Liver (tissue), 9 donors: ENCODE data around the gene ALX3. TPM values are rescaled to one million over a fixed set of nuclear protein-coding genes. Genes with fewer than 3 reads are reported as not detected.

Experiments used
- DNase-seq: peaks from one replicate; pipeline ENCODE4 v3.0.0-alpha.2; 2017; ENCODE audit warnings: low spot score
- H3K27ac ChIP-seq, 2 donors: one replicate each; pipeline ENCODE4 v1.7.0; 2013; ENCODE audit warnings: inconsistent platforms in 2 of 2, low read length in 2 of 2, control low read depth in 1 of 2, low read depth in 1 of 2, mild to moderate bottlenecking in 1 of 2
- H3K27me3 ChIP-seq, 4 donors: one replicate each; pipeline versions ENCODE4 v1.6.1 to v1.7.0; 2013; ENCODE audit warnings: low read length in 3 of 4, inconsistent platforms in 1 of 4, mild to moderate bottlenecking in 1 of 4, moderate library complexity in 1 of 4; ENCODE audit not compliant: control insufficient read depth in 4 of 4, insufficient read depth in 4 of 4
- H3K36me3 ChIP-seq, 4 donors: one replicate each; pipeline versions ENCODE4 v1.6.1 to v1.7.0; 2013; ENCODE audit warnings: low read length in 3 of 4, mild to moderate bottlenecking in 3 of 4, low read depth in 1 of 4, moderate library complexity in 1 of 4; ENCODE audit not compliant: control insufficient read depth in 4 of 4, insufficient read depth in 3 of 4
- H3K4me1 ChIP-seq, 4 donors: one replicate each; pipeline versions ENCODE4 v1.6.1 to v1.7.0; 2013; ENCODE audit warnings: low read length in 3 of 4, mild to moderate bottlenecking in 3 of 4, moderate library complexity in 1 of 4; ENCODE audit not compliant: control insufficient read depth in 4 of 4, insufficient read depth in 4 of 4
- H3K4me3 ChIP-seq, 3 donors: one replicate each; pipeline versions ENCODE4 v1.6.1 to v1.7.0; 2013; ENCODE audit warnings: low read length in 3 of 3, control low read depth in 1 of 3, low read depth in 1 of 3, mild to moderate bottlenecking in 1 of 3
- H3K9ac ChIP-seq, 2 donors: one replicate each; pipeline ENCODE4 v1.7.0; 2013; ENCODE audit warnings: low read length in 2 of 2, mild to moderate bottlenecking in 2 of 2, moderate library complexity in 2 of 2, control low read depth in 1 of 2, low read depth in 1 of 2
- H3K9me3 ChIP-seq, 4 donors: one replicate each; pipeline versions ENCODE4 v1.6.1 to v1.7.0; 2013; ENCODE audit warnings: low read length in 3 of 4; ENCODE audit not compliant: control insufficient read depth in 4 of 4
- ATF3 ChIP-seq: IDR thresholded peaks from 2 replicates; pipeline ENCODE4 v1.6.1; 2016; ENCODE audit warnings: antibody characterized with exemption
- CTCF ChIP-seq: fragments of 150-350 bp; IDR thresholded peaks from 2 replicates; pipeline ENCODE4 v1.5.1; 2017; ENCODE audit warnings: improper control_type of control experiment, low read depth, low read length; ENCODE audit not compliant: missing input control
- EGR1 ChIP-seq, 2 donors: IDR thresholded peaks; 2 replicates each; pipeline ENCODE4 v1.6.1; 2016 to 2018; ENCODE audit warnings: antibody characterized with exemption in 2 of 2, low read depth in 2 of 2
- FOXA2 ChIP-seq: IDR thresholded peaks from 2 replicates; pipeline ENCODE4 v1.6.1; 2016; ENCODE audit warnings: antibody characterized with exemption
- GABPA ChIP-seq, 2 donors: IDR thresholded peaks in 1 of 2; conservative IDR thresholded peaks in 1 of 2; 2 replicates each; pipeline ENCODE4 v1.6.1; 2016; ENCODE audit warnings: antibody characterized with exemption in 2 of 2, mild to moderate bottlenecking in 1 of 2, moderate library complexity in 1 of 2
- HNF4A ChIP-seq, 2 donors: conservative IDR thresholded peaks; 2 replicates each; pipeline ENCODE4 v1.6.1; 2016; ENCODE audit warnings: antibody characterized with exemption in 2 of 2, mild to moderate bottlenecking in 2 of 2
- HNF4G ChIP-seq: IDR thresholded peaks from 2 replicates; pipeline ENCODE4 v1.6.1; 2016; ENCODE audit warnings: antibody characterized with exemption
- JUND ChIP-seq, 2 donors: IDR thresholded peaks; 2 replicates each; pipeline ENCODE4 v1.6.1; 2016; ENCODE audit warnings: antibody characterized with exemption in 2 of 2
- NR2F2 ChIP-seq: IDR thresholded peaks from 2 replicates; pipeline ENCODE4 v1.6.1; 2016; ENCODE audit warnings: antibody characterized with exemption
- RAD21 ChIP-seq, 2 donors: IDR thresholded peaks; 2 replicates each; pipeline ENCODE4 v1.6.1; 2016; ENCODE audit warnings: antibody characterized with exemption in 2 of 2, mild to moderate bottlenecking in 2 of 2
- REST ChIP-seq: IDR thresholded peaks from 2 replicates; pipeline ENCODE4 v1.6.1; 2016; ENCODE audit warnings: antibody characterized with exemption, mild to moderate bottlenecking
- RXRA ChIP-seq, 2 donors: IDR thresholded peaks; 2 replicates each; pipeline ENCODE4 v1.6.1; 2017 to 2018; ENCODE audit warnings: antibody characterized with exemption in 2 of 2, mild to moderate bottlenecking in 1 of 2
- SP1 ChIP-seq: IDR thresholded peaks from 2 replicates; pipeline ENCODE4 v1.6.1; 2018; ENCODE audit warnings: antibody characterized with exemption, mild to moderate bottlenecking
- TAF1 ChIP-seq: conservative IDR thresholded peaks from 2 replicates; pipeline ENCODE4 v1.6.1; 2016; ENCODE audit warnings: antibody characterized with exemption, mild to moderate bottlenecking
- WGBS: extraction: QIAGEN DNeasy Blood & Tissue Kit; methylation state at CpG from one replicate; pipeline ENCODE4 v1.1.7; 2013; 5-methylcytosine and 5-hydroxymethylcytosine counted together
- polyA plus RNA-seq, 2 donors: library from polyadenylated mRNA; stranded (reverse) in 1 of 2; unstranded in 1 of 2; fragments of 200-250 nt in 1 of 2; fragments of >200 nt in 1 of 2; fragmentation: Nextera tagmentation in 1 of 2; extraction: Ambion mirVana in 1 of 2; gene quantifications; one replicate each; pipeline versions ENCODE4 v1.2.1 to v1.2.3, GENCODE V29; 2013 to 2015
- total RNA-seq, 2 donors: library from RNA; depleted of rRNA; stranded (reverse); fragments of >200 nt; gene quantifications; one replicate each; pipeline ENCODE4 v1.2.3, GENCODE V29; 2014
- TF ChIP-seq, protein P1 (sequence below): IDR thresholded peaks from 2 replicates; pipeline ENCODE4 v1.6.1; 2016; ENCODE audit warnings: antibody characterized with exemption
- TF ChIP-seq, protein P2 (sequence below): IDR thresholded peaks from 2 replicates; pipeline ENCODE4 v1.6.1; 2016; ENCODE audit warnings: antibody characterized with exemption
- donor health status: healthy.
- donor health status: healthy.
- donor health status: healthy.
- donor health status: healthy.
- donor health status: healthy.

ALX3 gene
- total and polyA plus RNA-seq, 4 donors = not detected

DNA sequence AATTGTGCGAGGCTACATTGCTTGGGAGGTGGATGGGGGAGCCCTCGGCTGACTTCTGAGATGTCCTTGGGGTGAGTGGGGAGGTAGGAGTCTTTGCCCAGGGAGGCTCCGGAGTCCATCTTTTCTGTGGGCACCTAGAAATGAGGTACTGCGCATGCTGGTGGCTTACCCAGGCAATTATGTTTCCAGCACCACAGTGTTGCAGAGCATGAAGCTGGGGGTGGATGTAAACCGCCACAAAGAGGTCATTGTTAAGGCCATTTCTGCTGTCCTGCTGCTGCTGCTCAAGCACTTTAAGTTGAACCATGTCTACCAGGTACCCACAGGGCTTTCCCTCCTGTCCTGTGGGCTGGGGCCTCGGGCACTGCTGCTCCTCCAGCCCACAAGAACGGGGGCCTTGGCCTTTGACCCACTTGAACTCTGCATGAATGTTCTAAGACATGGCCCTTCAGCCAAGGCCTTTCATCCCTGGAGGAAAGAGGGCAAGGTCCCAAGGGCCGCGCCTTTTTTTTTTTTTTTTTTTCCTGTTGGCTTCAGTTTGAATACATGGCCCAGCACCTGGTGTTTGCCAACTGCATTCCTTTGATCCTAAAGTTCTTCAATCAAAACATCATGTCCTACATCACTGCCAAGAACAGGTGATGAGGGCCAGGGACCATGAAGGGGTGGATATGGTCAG lies 21.4 kb downstream of the ALX3 start:
- TF ChIP-seq, protein P1, sequence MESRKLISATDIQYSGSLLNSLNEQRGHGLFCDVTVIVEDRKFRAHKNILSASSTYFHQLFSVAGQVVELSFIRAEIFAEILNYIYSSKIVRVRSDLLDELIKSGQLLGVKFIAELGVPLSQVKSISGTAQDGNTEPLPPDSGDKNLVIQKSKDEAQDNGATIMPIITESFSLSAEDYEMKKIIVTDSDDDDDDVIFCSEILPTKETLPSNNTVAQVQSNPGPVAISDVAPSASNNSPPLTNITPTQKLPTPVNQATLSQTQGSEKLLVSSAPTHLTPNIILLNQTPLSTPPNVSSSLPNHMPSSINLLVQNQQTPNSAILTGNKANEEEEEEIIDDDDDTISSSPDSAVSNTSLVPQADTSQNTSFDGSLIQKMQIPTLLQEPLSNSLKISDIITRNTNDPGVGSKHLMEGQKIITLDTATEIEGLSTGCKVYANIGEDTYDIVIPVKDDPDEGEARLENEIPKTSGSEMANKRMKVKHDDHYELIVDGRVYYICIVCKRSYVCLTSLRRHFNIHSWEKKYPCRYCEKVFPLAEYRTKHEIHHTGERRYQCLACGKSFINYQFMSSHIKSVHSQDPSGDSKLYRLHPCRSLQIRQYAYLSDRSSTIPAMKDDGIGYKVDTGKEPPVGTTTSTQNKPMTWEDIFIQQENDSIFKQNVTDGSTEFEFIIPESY = no peak
- TF ChIP-seq RXRA (IDR thresholded peaks at IDR 0.05) (no peak), EGR1 (IDR thresholded peaks at IDR 0.05; ENCODE audit: low read depth in 2 of 2) (no peak), TAF1 (no peak), FOXA2 (no peak), ATF3 (no peak), NR2F2 (no peak), REST (no peak), CTCF (no peak), RAD21 (IDR thresholded peaks at IDR 0.05) (no peak), HNF4G (no peak), SP1 (no peak), JUND (IDR thresholded peaks at IDR 0.05) (no peak), GABPA (IDR thresholded peaks at IDR 0.05 in 1 of 2, conservative IDR thresholded peaks at IDR 0.05 in 1 of 2) (no peak)
- TF ChIP-seq, protein P2, sequence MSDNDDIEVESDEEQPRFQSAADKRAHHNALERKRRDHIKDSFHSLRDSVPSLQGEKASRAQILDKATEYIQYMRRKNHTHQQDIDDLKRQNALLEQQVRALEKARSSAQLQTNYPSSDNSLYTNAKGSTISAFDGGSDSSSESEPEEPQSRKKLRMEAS = no peak
- H3K9ac ChIP-seq = no peak overlapping the region
- DNase-seq = no peak

DNA sequence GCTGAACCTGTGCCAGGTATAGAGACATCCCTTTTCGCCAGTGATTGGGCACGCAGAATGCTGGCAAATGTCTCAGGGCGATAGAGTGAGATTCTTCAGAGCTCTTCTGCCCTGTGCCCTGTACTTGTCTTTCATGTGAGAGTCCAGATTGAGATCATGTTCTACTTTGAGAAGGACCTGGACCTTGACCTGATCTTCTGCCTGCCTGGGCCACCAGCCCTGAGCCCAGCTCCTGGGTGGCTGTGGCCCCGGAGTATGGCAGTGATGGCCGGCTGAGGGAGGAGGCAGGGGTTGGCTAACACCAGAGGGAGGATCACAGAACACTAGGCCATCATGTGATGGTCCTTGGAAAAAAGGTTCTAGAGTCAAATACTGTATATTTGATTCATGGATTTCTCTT lies 22.2 kb downstream of the ALX3 start:
- WGBS = 75% methylated on average over 5 of the region's 5 CpGs
- H3K4me1 ChIP-seq = peaks cover 0 to 3% (median 0%) of the 10 kb centered on the region in 4 donors
- no peaks in the 10 kb centered on the region for H3K9me3 ChIP-seq
- peak; percentile 51 to 59 for TF ChIP-seq HNF4A (conservative IDR thresholded peaks at IDR 0.05)
- TF ChIP-seq HNF4G = no peak
- no peak overlapping the region for H3K27ac ChIP-seq
- no peaks in the 10 kb centered on the region for H3K27me3 ChIP-seq
- no peak for DNase-seq
- no peak overlapping the region for H3K9ac ChIP-seq
- no peak overlapping the region for H3K4me3 ChIP-seq
- H3K36me3 ChIP-seq = peaks cover 11 to 90% (median 69%) of the 10 kb centered on the region in 4 donors

More for the DNA sequence above, 21.4 kb downstream of the ALX3 start:
- Histone ChIP-seq H3K27me3 (no peaks in the 10 kb centered on the region), H3K4me1 (peaks cover 0 to 3% (median 0%) of the 10 kb centered on the region in 4 donors), H3K9me3 (no peaks in the 10 kb centered on the region), H3K36me3 (peaks cover 8 to 84% (median 65%) of the 10 kb centered on the region in 4 donors), H3K27ac (no peak overlapping the region), H3K4me3 (no peak overlapping the region)
- 88% methylated on average over 9 of the region's 9 CpGs for WGBS
